ENCODE measurements around the gene KRT86.

GRCh38 chr12:52251367-52252051 lies 22.9 kb upstream of the KRT86 start:
- TF ChIP-seq CTCF (IDR thresholded peaks at IDR 0.05) (no peak), POLR2A (IDR thresholded peaks at IDR 0.05) (no peak)
